Activated effector memory CD4-positive, alpha-beta T cell treated with Interleukin-2 at 50 U/mL for 16 hours (primary cell): Measurements from ENCODE around the gene SORBS1.

Experiments used
- DNase-seq: peaks from one replicate; pipeline ENCODE4 v3.0.0-alpha.2; 2020

SORBS1 gene

GRCh38 chr10:95333997-95334804 is 227.0 kb downstream of the SORBS1 start:
- DNase-seq = no peak

GRCh38 chr10:95332666-95333249 is 228.4 kb downstream of the SORBS1 start:
- no peak for DNase-seq

- DNase-seq = no peak
Measured at GRCh38 chr10:95331596-95332130, 229.5 kb downstream of the SORBS1 start.

- no peak for DNase-seq
Measured at GRCh38 chr10:95330966-95331453, 230.2 kb downstream of the SORBS1 start.

- DNase-seq = no peak
Measured at GRCh38 chr10:95329296-95329695, 231.9 kb downstream of the SORBS1 start.

- no peak for DNase-seq
Measured at GRCh38 chr10:95328013-95328412, 233.2 kb downstream of the SORBS1 start.

- no peak for DNase-seq
Measured at GRCh38 chr10:95327367-95327766, 233.8 kb downstream of the SORBS1 start.

- no peak for DNase-seq
Measured at GRCh38 chr10:95326396-95326795, 234.8 kb downstream of the SORBS1 start.

GRCh38 chr10:95325863-95326262 is 235.3 kb downstream of the SORBS1 start:
- DNase-seq = no peak

GRCh38 chr10:95324436-95325268 is 236.5 kb downstream of the SORBS1 start:
- DNase-seq = no peak

GRCh38 chr10:95321554-95322301 is 239.4 kb downstream of the SORBS1 start:
- DNase-seq = no peak

- DNase-seq = no peak
Measured at GRCh38 chr10:95319239-95319638, 241.9 kb downstream of the SORBS1 start.

GRCh38 chr10:95315509-95315908 is 245.7 kb downstream of the SORBS1 start:
- DNase-seq = no peak

GRCh38 chr10:95314192-95314918 is 246.8 kb downstream of the SORBS1 start:
- DNase-seq = no peak

- no peak for DNase-seq
Measured at GRCh38 chr10:95312986-95313495, 248.1 kb downstream of the SORBS1 start.

- no peak for DNase-seq
Measured at GRCh38 chr10:95312257-95312656, 248.9 kb downstream of the SORBS1 start.

- no peak for DNase-seq
Measured at GRCh38 chr10:95309958-95310357, 251.2 kb downstream of the SORBS1 start.

GRCh38 chr10:95308389-95309302 is 252.5 kb downstream of the SORBS1 start:
- no peak for DNase-seq

- DNase-seq = no peak
Measured at GRCh38 chr10:95306851-95307250, 254.3 kb downstream of the SORBS1 start.

- DNase-seq = no peak
Measured at GRCh38 chr10:95306318-95306650, 254.9 kb downstream of the SORBS1 start.
